ENCODE results near the gene KLHL14. TPM values are rescaled to one million over a fixed set of nuclear protein-coding genes. Genes with fewer than 3 reads are reported as not detected.

The KLHL14 gene, protein sequence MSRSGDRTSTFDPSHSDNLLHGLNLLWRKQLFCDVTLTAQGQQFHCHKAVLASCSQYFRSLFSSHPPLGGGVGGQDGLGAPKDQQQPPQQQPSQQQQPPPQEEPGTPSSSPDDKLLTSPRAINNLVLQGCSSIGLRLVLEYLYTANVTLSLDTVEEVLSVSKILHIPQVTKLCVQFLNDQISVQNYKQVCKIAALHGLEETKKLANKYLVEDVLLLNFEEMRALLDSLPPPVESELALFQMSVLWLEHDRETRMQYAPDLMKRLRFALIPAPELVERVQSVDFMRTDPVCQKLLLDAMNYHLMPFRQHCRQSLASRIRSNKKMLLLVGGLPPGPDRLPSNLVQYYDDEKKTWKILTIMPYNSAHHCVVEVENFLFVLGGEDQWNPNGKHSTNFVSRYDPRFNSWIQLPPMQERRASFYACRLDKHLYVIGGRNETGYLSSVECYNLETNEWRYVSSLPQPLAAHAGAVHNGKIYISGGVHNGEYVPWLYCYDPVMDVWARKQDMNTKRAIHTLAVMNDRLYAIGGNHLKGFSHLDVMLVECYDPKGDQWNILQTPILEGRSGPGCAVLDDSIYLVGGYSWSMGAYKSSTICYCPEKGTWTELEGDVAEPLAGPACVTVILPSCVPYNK
- total RNA-seq = not detected in 2 replicates

DNA sequence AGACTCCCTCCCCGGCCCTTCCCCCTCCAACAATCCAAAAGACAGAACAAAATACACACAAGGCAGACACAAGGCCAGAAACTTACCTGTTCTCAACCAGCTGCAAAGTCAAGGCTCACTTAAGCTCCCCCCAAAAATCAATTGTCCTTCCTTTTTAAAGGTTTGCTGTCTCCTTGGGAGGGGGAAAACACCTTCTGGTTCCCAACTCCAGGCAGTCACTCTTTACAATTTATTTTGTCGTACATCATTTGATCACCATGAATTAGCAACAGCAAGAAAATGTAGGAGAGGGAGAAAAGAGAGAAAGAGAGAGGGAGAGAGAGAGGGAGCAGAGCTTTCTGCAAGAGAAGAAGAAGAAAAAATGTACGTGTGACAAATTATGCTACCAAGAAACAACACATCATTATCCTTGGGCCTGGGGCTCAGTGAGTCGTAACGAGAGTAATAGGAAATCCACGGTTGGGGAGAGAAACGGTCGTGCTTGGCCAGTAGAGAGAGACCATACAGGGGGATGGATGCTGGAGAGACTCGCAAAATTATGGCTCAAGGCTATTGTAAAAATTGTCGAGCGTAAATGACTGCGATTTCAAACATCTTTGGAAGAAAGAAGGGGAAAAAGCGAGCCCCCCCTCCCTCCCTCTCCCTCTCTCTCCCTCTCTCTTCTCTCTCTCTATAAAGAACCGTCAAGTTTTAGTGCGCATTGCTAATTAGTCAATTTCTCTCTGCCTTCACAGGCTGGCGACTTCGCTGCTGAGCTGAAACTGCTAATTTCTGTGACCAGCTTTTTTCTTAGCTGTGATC, at the start of gene KLHL14:
Gene KLHL14 (minus strand): TSS at position 443 of the 801 bp plus-strand sequence. CDS start 2,432 bp downstream, outside the sequence.

All from endothelial cell of coronary artery (primary cell).